ENCODE results near the gene IER2.

The IER2 gene

DNA sequence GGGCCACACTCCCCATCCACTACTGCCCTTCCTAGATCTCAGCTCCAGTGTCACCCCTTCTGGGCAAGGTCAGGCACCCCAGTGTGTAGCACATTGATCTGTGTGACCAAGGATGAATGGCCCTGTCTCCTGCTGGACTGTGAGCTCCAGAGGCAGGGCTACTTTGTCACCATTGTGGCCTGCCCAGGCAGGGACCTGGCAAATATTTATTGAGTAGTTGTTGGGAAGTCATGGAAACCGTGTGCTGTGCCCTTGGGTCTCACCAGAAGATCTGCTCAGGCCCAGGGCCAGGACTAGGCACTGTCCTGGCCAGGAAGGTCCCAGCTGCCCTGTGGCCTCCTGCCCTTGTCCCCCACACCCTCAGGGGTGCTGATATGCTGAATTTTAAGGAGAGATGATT is 21.6 kb upstream of the IER2 start:
- H3K79me2 ChIP-seq (ENCODE audit: insufficient read depth, low read length) = peaks cover 20% of the 10 kb centered on the region
- H3K4me2 ChIP-seq (ENCODE audit: low read length) = no peak overlapping the region

DNA sequence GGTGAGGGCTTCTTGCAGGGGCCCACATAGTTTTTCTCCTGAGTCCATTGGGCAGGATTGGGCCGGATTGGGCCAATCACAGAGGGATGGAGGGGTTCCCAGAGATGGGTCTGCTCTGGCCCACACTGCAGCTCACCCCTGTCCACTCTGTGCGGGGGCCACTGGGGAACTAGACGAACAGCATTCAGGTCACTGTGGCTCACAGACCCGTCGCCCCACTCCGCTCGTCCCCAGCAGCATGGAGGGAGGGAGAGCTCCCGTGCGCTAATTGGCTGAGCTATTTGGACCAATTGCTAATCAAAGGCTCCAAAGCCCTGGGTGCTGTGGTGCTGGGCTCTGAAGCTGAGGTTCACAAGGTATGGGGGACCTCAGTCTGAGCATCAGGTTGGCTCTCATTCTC is 20.8 kb upstream of the IER2 start:
- no peaks in the 10 kb centered on the region for H3F3A ChIP-seq (ENCODE audit: insufficient read depth, low read length)
- H3K27me3 ChIP-seq (ENCODE audit: insufficient read depth, low read length) = no peaks in the 10 kb centered on the region
- H3K4me3 ChIP-seq (ENCODE audit: low read depth, low read length, poor library complexity, severe bottlenecking) = no peak overlapping the region
- H3K27ac ChIP-seq (ENCODE audit: low read depth, low read length, poor library complexity, severe bottlenecking) = no peak overlapping the region
- H3K9me3 ChIP-seq (ENCODE audit: low read length) = no peaks in the 10 kb centered on the region
- TF ChIP-seq EZH2 (IDR thresholded peaks at IDR 0.05; ENCODE audit: borderline replicate concordance, low read length) = no peak
- H2AFZ ChIP-seq (ENCODE audit: low read length) = no peak overlapping the region
- H3K9ac ChIP-seq (ENCODE audit: low read length) = no peak overlapping the region
- H3K4me1 ChIP-seq (ENCODE audit: insufficient read depth, low read length, severe bottlenecking) = no peaks in the 10 kb centered on the region
- H3K36me3 ChIP-seq (ENCODE audit: insufficient read depth, low read length) = peaks cover 34% of the 10 kb centered on the region; the same call in 1 of the 2 replicates
- H4K20me1 ChIP-seq (ENCODE audit: insufficient read depth, low read length) = no peaks in the 10 kb centered on the region
- H3K79me2 ChIP-seq (ENCODE audit: insufficient read depth, low read length) = peaks cover 24% of the 10 kb centered on the region
- no peak overlapping the region for H3K4me2 ChIP-seq (ENCODE audit: low read length)
- no peaks in the 10 kb centered on the region for H3K9me2 ChIP-seq (ENCODE audit: low read depth, low read length)

More for the DNA sequence above, 21.6 kb upstream of the IER2 start:
- no peaks in the 10 kb centered on the region for H3F3A ChIP-seq (ENCODE audit: insufficient read depth, low read length)
- no peak overlapping the region for H3K9ac ChIP-seq (ENCODE audit: low read length)
- no peak overlapping the region for H3K27ac ChIP-seq (ENCODE audit: low read depth, low read length, poor library complexity, severe bottlenecking)
- H3K9me3 ChIP-seq (ENCODE audit: low read length) = no peaks in the 10 kb centered on the region
- no peak overlapping the region for H2AFZ ChIP-seq (ENCODE audit: low read length)
- no peaks in the 10 kb centered on the region for H3K27me3 ChIP-seq (ENCODE audit: insufficient read depth, low read length)
- H4K20me1 ChIP-seq (ENCODE audit: insufficient read depth, low read length) = no peaks in the 10 kb centered on the region
- no peaks in the 10 kb centered on the region for H3K9me2 ChIP-seq (ENCODE audit: low read depth, low read length)
- no peak overlapping the region for H3K4me3 ChIP-seq (ENCODE audit: low read depth, low read length, poor library complexity, severe bottlenecking)
- H3K4me1 ChIP-seq (ENCODE audit: insufficient read depth, low read length, severe bottlenecking) = no peaks in the 10 kb centered on the region
- TF ChIP-seq EZH2 (IDR thresholded peaks at IDR 0.05; ENCODE audit: borderline replicate concordance, low read length) = no peak
- no peak for TF ChIP-seq CTCF (IDR thresholded peaks at IDR 0.05; ENCODE audit: low read length)
- peaks cover 32% of the 10 kb centered on the region; the same call in 1 of the 2 replicates for H3K36me3 ChIP-seq (ENCODE audit: insufficient read depth, low read length)

- H3K79me2 ChIP-seq (ENCODE audit: insufficient read depth, low read length) = peaks cover 24% of the 10 kb centered on the region
- H4K20me1 ChIP-seq (ENCODE audit: insufficient read depth, low read length) = no peaks in the 10 kb centered on the region
These were observed 19.2 kb upstream of the IER2 start for GRCh38 chr19:13130886-13131490.

More at GRCh38 chr19:13130886-13131490, 19.2 kb upstream of the IER2 start:
- no peak overlapping the region for H2AFZ ChIP-seq (ENCODE audit: low read length)
- no peak overlapping the region for H3K4me2 ChIP-seq (ENCODE audit: low read length)
- no peak for TF ChIP-seq CTCF (IDR thresholded peaks at IDR 0.05; ENCODE audit: low read length)
- H3K4me3 ChIP-seq (ENCODE audit: low read depth, low read length, poor library complexity, severe bottlenecking) = no peak overlapping the region
- no peak overlapping the region for H3K27ac ChIP-seq (ENCODE audit: low read depth, low read length, poor library complexity, severe bottlenecking)
- H3K27me3 ChIP-seq (ENCODE audit: insufficient read depth, low read length) = no peaks in the 10 kb centered on the region
- no peaks in the 10 kb centered on the region for H3K4me1 ChIP-seq (ENCODE audit: insufficient read depth, low read length, severe bottlenecking)
- no peak overlapping the region for H3K9ac ChIP-seq (ENCODE audit: low read length)
- H3K9me3 ChIP-seq (ENCODE audit: low read length) = no peaks in the 10 kb centered on the region
- H3K9me2 ChIP-seq (ENCODE audit: low read depth, low read length) = no peaks in the 10 kb centered on the region
- H3F3A ChIP-seq (ENCODE audit: insufficient read depth, low read length) = no peaks in the 10 kb centered on the region
- H3K36me3 ChIP-seq (ENCODE audit: insufficient read depth, low read length) = peaks cover 42% of the 10 kb centered on the region; the same call in 1 of the 2 replicates
